ENCODE measurements around the gene LRCOL1.

GRCh38 chr12:132610866-132611602, 652 bp upstream of the LRCOL1 start:
- TF ChIP-seq CTCF (IDR thresholded peaks at IDR 0.05) (no peak), POLR2A (IDR thresholded peaks at IDR 0.05) (no peak)
